CD14-positive monocyte (primary cell): ENCODE data around the gene DENND1A. TPM values are rescaled to one million over a fixed set of nuclear protein-coding genes. Genes with fewer than 3 reads are reported as not detected.

Source experiments
- DNase-seq, 3 donors: peaks; one replicate each; pipeline ENCODE4 v3.0.0-alpha.2; 2011 to 2022
- H2AFZ ChIP-seq: 2 replicates; pipeline ENCODE4 v1.6.0; 2012; ENCODE audit warnings: mild to moderate bottlenecking, low read depth, low read length, inconsistent platforms; ENCODE audit not compliant: insufficient read depth, poor library complexity, severe bottlenecking
- H3K27ac ChIP-seq, 2 donors: 1 replicate in 1 of 2; 2 replicates in 1 of 2; pipeline ENCODE4 v1.5.1; 2012 to 2013; ENCODE audit warnings: low read length in 2 of 2, control low read depth in 1 of 2, inconsistent platforms in 1 of 2, low read depth in 1 of 2, mild to moderate bottlenecking in 1 of 2
- H3K27me3 ChIP-seq, 2 donors: one replicate each; pipeline versions ENCODE4 v1.6.0 to v1.6.1; 2011 to 2013; ENCODE audit warnings: low read length in 2 of 2; ENCODE audit not compliant: control insufficient read depth in 2 of 2, insufficient read depth in 2 of 2
- H3K36me3 ChIP-seq, 2 donors: replicated peaks in 1 of 2; 1 replicate in 1 of 2; 2 replicates in 1 of 2; pipeline versions ENCODE4 v1.5.1 to v1.6.1; 2012 to 2013; ENCODE audit warnings: low read length in 2 of 2, control low read depth in 1 of 2, inconsistent platforms in 1 of 2, mild to moderate bottlenecking in 1 of 2; ENCODE audit not compliant: insufficient read depth in 2 of 2, control insufficient read depth in 1 of 2
- H3K4me1 ChIP-seq, 2 donors: 1 replicate in 1 of 2; 2 replicates in 1 of 2; pipeline versions ENCODE4 v1.5.1 to v1.6.1; 2012 to 2013; ENCODE audit warnings: low read length in 2 of 2, control low read depth in 1 of 2, inconsistent platforms in 1 of 2, mild to moderate bottlenecking in 1 of 2, moderate library complexity in 1 of 2; ENCODE audit not compliant: insufficient read depth in 2 of 2, control insufficient read depth in 1 of 2
- H3K4me2 ChIP-seq: replicated peaks from 2 replicates; pipeline ENCODE3; 2012; ENCODE audit warnings: low read length, moderate library complexity, mild to moderate bottlenecking; ENCODE audit not compliant: poor library complexity, severe bottlenecking; ENCODE audit errors: extremely low read depth
- H3K4me3 ChIP-seq, 3 experiments: fragments of 200-600 bp in 1 of 3; sonication (generic) in 1 of 3; replicated peaks in 1 of 3; 1 replicate in 2 of 3; 2 replicates in 1 of 3; pipeline ENCODE4 v1.5.1; 2011 to 2013; ENCODE audit warnings: low read length in 3 of 3, mild to moderate bottlenecking in 3 of 3, control low read depth in 2 of 3, low read depth in 2 of 3, inconsistent platforms in 1 of 3, moderate library complexity in 1 of 3
- H3K79me2 ChIP-seq: 2 replicates; pipeline ENCODE4 v1.6.0; 2012; ENCODE audit warnings: mild to moderate bottlenecking, control low read depth, inconsistent platforms, low read length, moderate library complexity; ENCODE audit not compliant: insufficient read depth
- H3K9ac ChIP-seq: 2 replicates; pipeline ENCODE4 v1.6.0; 2017; ENCODE audit warnings: low read length, mild to moderate bottlenecking; ENCODE audit not compliant: insufficient read depth, poor library complexity, severe bottlenecking
- H3K9me3 ChIP-seq, 2 donors: replicated peaks in 1 of 2; 1 replicate in 1 of 2; 2 replicates in 1 of 2; pipeline versions ENCODE4 v1.5.1 to v1.6.1; 2012 to 2013; ENCODE audit warnings: low read length in 2 of 2, control low read depth in 1 of 2; ENCODE audit not compliant: control insufficient read depth in 1 of 2, insufficient read depth in 1 of 2
- H4K20me1 ChIP-seq: 2 replicates; pipeline ENCODE4 v1.6.0; 2012; ENCODE audit warnings: mild to moderate bottlenecking, low read length, control low read depth, moderate library complexity; ENCODE audit not compliant: insufficient read depth
- H3K27ac Mint-ChIP-seq, 7 donors: one replicate each; pipeline ENCODE4 v1.8.0; 2020; ENCODE audit warnings: mild to moderate bottlenecking in 7 of 7, mixed read lengths in 7 of 7, moderate library complexity in 6 of 7, inconsistent platforms in 2 of 7
- H3K27me3 Mint-ChIP-seq, 3 donors: one replicate each; pipeline ENCODE4 v1.8.0; 2021 to 2022; ENCODE audit warnings: low read depth in 3 of 3, mild to moderate bottlenecking in 3 of 3, mixed read lengths in 3 of 3, moderate library complexity in 3 of 3, inconsistent platforms in 1 of 3
- H3K36me3 Mint-ChIP-seq, 2 donors: one replicate each; pipeline ENCODE4 v1.8.0; 2020; ENCODE audit warnings: mixed read lengths in 2 of 2, inconsistent platforms in 1 of 2, mild to moderate bottlenecking in 1 of 2
- H3K4me1 Mint-ChIP-seq: one replicate; pipeline ENCODE4 v1.8.0; 2020; ENCODE audit warnings: mild to moderate bottlenecking, mixed read lengths
- H3K4me3 Mint-ChIP-seq, 2 donors: one replicate each; pipeline ENCODE4 v1.8.0; 2020; ENCODE audit warnings: mild to moderate bottlenecking in 2 of 2, mixed read lengths in 2 of 2, moderate library complexity in 1 of 2
- H3K9me3 Mint-ChIP-seq, 7 donors: one replicate each; pipeline ENCODE4 v1.8.0; 2020 to 2022; ENCODE audit warnings: mixed read lengths in 7 of 7, mild to moderate bottlenecking in 6 of 7, moderate library complexity in 6 of 7, inconsistent platforms in 2 of 7
- WGBS: methylation state at CpG from one replicate; pipeline ENCODE4 v1.1.5; 2013; ENCODE audit warnings: missing lambda C conversion rate; ENCODE audit not compliant: insufficient coverage; 5-methylcytosine and 5-hydroxymethylcytosine counted together
- intact Hi-C, 2 donors: fragments of 100-400 bp; cut with micrococcal nuclease; formaldehyde crosslinking; loops; one replicate each; pipeline versions ENCODE4 v1.15.0 to v1.15.1; 2023
- polyA plus RNA-seq, 3 donors: library from polyadenylated mRNA; depleted of rRNA in 1 of 3; unstranded in 2 of 3; stranded (reverse) in 1 of 3; fragments of 300-500 nt in 2 of 3; fragments of >200 nt in 1 of 3; fragmentation: Illumina TruSeq in 2 of 3; gene quantifications; 1 replicate in 2 of 3; 2 replicates in 1 of 3; pipeline ENCODE4 v1.2.3, GENCODE V29; 2012 to 2021
- TF ChIP-seq, protein P1 (sequence below): fragments of 200-600 bp; IDR thresholded peaks from one replicate; pipeline ENCODE4 v1.8.0; 2022; ENCODE audit warnings: antibody characterized with exemption, mild to moderate bottlenecking

Gene DENND1A
- polyA plus RNA-seq, 3 donors = 24.8 to 73.0 (median 29.4) TPM

DNA sequence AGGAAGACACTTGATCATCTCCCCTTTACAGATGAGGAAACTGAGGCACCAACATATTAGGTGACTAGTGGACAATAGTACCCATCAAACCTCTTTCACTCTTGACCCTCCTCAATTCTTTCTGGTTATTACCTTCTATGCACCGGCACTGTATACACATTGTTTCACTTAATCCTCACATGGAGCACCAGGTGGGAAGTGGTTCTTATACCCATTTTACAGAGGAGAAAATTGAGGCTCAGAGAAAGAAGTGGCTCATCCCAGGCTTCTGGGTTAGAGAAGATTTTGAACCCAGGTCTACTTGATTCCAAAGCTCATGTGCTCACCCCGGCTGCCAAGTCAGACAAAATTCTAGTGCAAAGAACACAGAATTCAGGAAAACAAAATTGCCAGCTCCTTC, 17.4 kb upstream of the DENND1A start:
- Mint-ChIP-seq H3K4me3 (no peak overlapping the region), H3K27me3 (peaks cover 2 to 13% (median 10%) of the 10 kb centered on the region in 3 donors), H3K4me1 (no peaks in the 10 kb centered on the region), H3K27ac (no peak overlapping the region), H3K36me3 (no peaks in the 10 kb centered on the region), H3K9me3 (peaks cover 0 to 4% (median 0%) of the 10 kb centered on the region in 7 donors)
- TF ChIP-seq, protein P1, sequence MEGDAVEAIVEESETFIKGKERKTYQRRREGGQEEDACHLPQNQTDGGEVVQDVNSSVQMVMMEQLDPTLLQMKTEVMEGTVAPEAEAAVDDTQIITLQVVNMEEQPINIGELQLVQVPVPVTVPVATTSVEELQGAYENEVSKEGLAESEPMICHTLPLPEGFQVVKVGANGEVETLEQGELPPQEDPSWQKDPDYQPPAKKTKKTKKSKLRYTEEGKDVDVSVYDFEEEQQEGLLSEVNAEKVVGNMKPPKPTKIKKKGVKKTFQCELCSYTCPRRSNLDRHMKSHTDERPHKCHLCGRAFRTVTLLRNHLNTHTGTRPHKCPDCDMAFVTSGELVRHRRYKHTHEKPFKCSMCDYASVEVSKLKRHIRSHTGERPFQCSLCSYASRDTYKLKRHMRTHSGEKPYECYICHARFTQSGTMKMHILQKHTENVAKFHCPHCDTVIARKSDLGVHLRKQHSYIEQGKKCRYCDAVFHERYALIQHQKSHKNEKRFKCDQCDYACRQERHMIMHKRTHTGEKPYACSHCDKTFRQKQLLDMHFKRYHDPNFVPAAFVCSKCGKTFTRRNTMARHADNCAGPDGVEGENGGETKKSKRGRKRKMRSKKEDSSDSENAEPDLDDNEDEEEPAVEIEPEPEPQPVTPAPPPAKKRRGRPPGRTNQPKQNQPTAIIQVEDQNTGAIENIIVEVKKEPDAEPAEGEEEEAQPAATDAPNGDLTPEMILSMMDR = no peak
- no peaks in the 10 kb centered on the region for H3K9me3 ChIP-seq
- no peaks in the 10 kb centered on the region for H3K27me3 ChIP-seq
- no peak overlapping the region for H3K9ac ChIP-seq
- WGBS = 100% methylated on average over 1 of the region's 2 CpGs
- DNase-seq = no peak
- H3K4me2 ChIP-seq = no peak overlapping the region
- no peak overlapping the region for H3K4me3 ChIP-seq
- H3K79me2 ChIP-seq = no peaks in the 10 kb centered on the region
- H3K27ac ChIP-seq = no peak overlapping the region
- H2AFZ ChIP-seq = no peak overlapping the region
- H3K4me1 ChIP-seq = no peaks in the 10 kb centered on the region
- H4K20me1 ChIP-seq = no peaks in the 10 kb centered on the region
- intact Hi-C loops = no loop called here
- H3K36me3 ChIP-seq = no peaks in the 10 kb centered on the region

DNA sequence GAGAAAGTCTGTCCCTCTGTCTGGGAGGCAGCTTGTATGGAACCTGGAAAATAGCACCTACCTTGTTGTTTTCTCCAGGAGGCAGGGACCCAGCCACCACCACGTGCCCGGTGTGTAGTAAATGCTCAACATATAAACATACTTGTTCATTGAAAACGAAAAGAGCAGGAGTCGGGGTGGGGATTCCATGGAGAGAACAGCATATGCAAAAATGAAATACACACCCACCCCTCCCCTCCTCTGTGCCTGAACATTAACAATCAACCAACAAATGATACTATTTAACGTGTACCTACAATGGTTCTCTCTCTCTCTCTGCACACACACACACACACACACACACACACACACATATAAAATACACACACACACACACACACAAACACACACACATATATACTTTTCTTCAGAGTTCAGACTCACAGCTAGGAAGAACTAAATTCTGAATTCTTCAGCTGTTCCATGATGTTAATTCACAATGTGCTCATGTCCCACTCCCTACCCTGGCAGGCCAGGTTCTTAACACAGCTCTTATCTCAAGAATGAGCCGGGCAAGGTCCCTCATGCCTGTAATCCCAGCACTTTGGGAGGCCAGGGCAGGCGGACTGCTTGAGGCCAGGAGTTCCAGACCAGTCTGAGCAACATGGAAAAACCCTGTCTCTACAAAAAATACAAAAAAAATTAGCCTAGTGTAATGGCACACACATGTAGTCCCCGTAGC, 16.3 kb upstream of the DENND1A start:
- H4K20me1 ChIP-seq = no peaks in the 10 kb centered on the region
- no peak overlapping the region for H3K9ac ChIP-seq
- TF ChIP-seq, protein P1 = no peak
- no peak overlapping the region for H2AFZ ChIP-seq
- Mint-ChIP-seq H3K9me3 (peaks cover 0 to 4% (median 0%) of the 10 kb centered on the region in 7 donors), H3K4me1 (no peaks in the 10 kb centered on the region), H3K4me3 (no peak overlapping the region), H3K27ac (no peak overlapping the region), H3K36me3 (no peaks in the 10 kb centered on the region), H3K27me3 (peaks cover 4 to 12% (median 9%) of the 10 kb centered on the region in 3 donors)
- DNase-seq = no peak
- H3K27me3 ChIP-seq = no peaks in the 10 kb centered on the region
- H3K4me1 ChIP-seq = no peaks in the 10 kb centered on the region
- no peak overlapping the region for H3K27ac ChIP-seq
- H3K9me3 ChIP-seq = no peaks in the 10 kb centered on the region
- H3K4me2 ChIP-seq = no peak overlapping the region
- H3K79me2 ChIP-seq = no peaks in the 10 kb centered on the region
- intact Hi-C loops = no loop called here
- 98% methylated on average over 7 of the region's 8 CpGs for WGBS
- no peak overlapping the region for H3K4me3 ChIP-seq
- H3K36me3 ChIP-seq = no peaks in the 10 kb centered on the region
